WTC11 (cell line): Measurements from ENCODE around the gene ADAP1. TPM values are rescaled to one million over a fixed set of nuclear protein-coding genes. Genes with fewer than 3 reads are reported as not detected.

ENCODE experiments used
- ATAC-seq: fragments of 200-7000 bp; cut with Tn5 transposase; 2 replicates; pipeline ENCODE4 v1.10.0; 2021; ENCODE audit warnings: mild to moderate bottlenecking, moderate library complexity
- CTCF ChIA-PET: fragments of 300-600 bp; sonication (Branson Sonifier 250); formaldehyde crosslinking; loops from one replicate; lab custom pipeline; 2021; ENCODE audit warnings: antibody characterized with exemption; lab: Charles Lee
- POLR2A ChIA-PET: fragments of 350-600 bp; sonication (Branson Sonifier 250); formaldehyde crosslinking; loops from one replicate; lab custom pipeline; 2021; ENCODE audit warnings: antibody characterized with exemption; lab: Charles Lee
- DNase-seq: peaks from one replicate; pipeline ENCODE4 v3.0.0; 2021; ENCODE audit warnings: low spot score
- H3K27ac Mint-ChIP-seq: 2 replicates; pipeline ENCODE4 v1.8.0; 2021; ENCODE audit warnings: mixed read lengths
- H3K27me3 Mint-ChIP-seq: 2 replicates; pipeline ENCODE4 v1.8.0; 2021; ENCODE audit warnings: low read depth, mild to moderate bottlenecking, moderate library complexity, mixed read lengths
- H3K36me3 Mint-ChIP-seq: 2 replicates; pipeline ENCODE4 v1.8.0; 2021; ENCODE audit warnings: mixed read lengths
- H3K4me1 Mint-ChIP-seq: 2 replicates; pipeline ENCODE4 v1.8.0; 2022; ENCODE audit warnings: mixed read lengths
- H3K4me3 Mint-ChIP-seq: 2 replicates; pipeline ENCODE4 v1.8.0; 2021; ENCODE audit warnings: mild to moderate bottlenecking, moderate library complexity, mixed read lengths
- H3K9me3 Mint-ChIP-seq: 2 replicates; pipeline ENCODE4 v1.8.0; 2021; ENCODE audit warnings: mixed read lengths
- ATF2 ChIP-seq: sonication (generic); formaldehyde crosslinking; IDR thresholded peaks from 2 replicates; pipeline ENCODE4 v1.8.1; 2022; ENCODE audit warnings: low read depth, missing genetic modification reagents, borderline replicate concordance
- CREM ChIP-seq: sonication (generic); formaldehyde crosslinking; IDR thresholded peaks from 2 replicates; pipeline ENCODE4 v1.8.1; 2022; ENCODE audit warnings: mild to moderate bottlenecking, missing genetic modification reagents, moderate library complexity
- E2F1 ChIP-seq: sonication (generic); formaldehyde crosslinking; IDR thresholded peaks from 2 replicates; pipeline ENCODE4 v1.8.0; 2022; ENCODE audit warnings: mild to moderate bottlenecking, missing genetic modification reagents
- E2F5 ChIP-seq: sonication (generic); formaldehyde crosslinking; IDR thresholded peaks from 2 replicates; pipeline ENCODE4 v1.8.1; 2022; ENCODE audit warnings: mild to moderate bottlenecking, moderate library complexity, missing genetic modification reagents
- ESRRA ChIP-seq: sonication (generic); formaldehyde crosslinking; IDR thresholded peaks from 2 replicates; pipeline ENCODE4 v1.8.1; 2022; ENCODE audit warnings: mild to moderate bottlenecking, missing genetic modification reagents, borderline replicate concordance
- FOXP4 ChIP-seq: sonication (generic); formaldehyde crosslinking; IDR thresholded peaks from 2 replicates; pipeline ENCODE4 v1.8.0; 2022; ENCODE audit warnings: mild to moderate bottlenecking, missing genetic modification reagents
- IRF1 ChIP-seq: sonication (generic); formaldehyde crosslinking; IDR thresholded peaks from 2 replicates; pipeline ENCODE4 v1.8.0; 2023; ENCODE audit warnings: missing genetic modification reagents
- MYBL2 ChIP-seq: sonication (generic); formaldehyde crosslinking; IDR thresholded peaks from 2 replicates; pipeline ENCODE4 v1.8.1; 2023; ENCODE audit warnings: mild to moderate bottlenecking, moderate library complexity, missing genetic modification reagents
- PREB ChIP-seq: sonication (generic); formaldehyde crosslinking; IDR thresholded peaks from 2 replicates; pipeline ENCODE4 v1.8.1; 2022; ENCODE audit warnings: mild to moderate bottlenecking, missing genetic modification reagents, moderate library complexity, borderline replicate concordance
- PRRX2 ChIP-seq: fragments of 250-450 bp; sonication (Bioruptor Pico); IDR thresholded peaks from 2 replicates; pipeline ENCODE4 v1.8.0; 2021; ENCODE audit warnings: mild to moderate bottlenecking
- SMAD3 ChIP-seq: sonication (generic); formaldehyde crosslinking; IDR thresholded peaks from 2 replicates; pipeline ENCODE4 v1.8.0; 2022; ENCODE audit warnings: missing genetic modification reagents, mild to moderate bottlenecking, borderline replicate concordance
- SOX15 ChIP-seq: fragments of 250-450 bp; sonication (Bioruptor Pico); IDR thresholded peaks from 2 replicates; pipeline ENCODE4 v1.9.0; 2021; ENCODE audit warnings: mild to moderate bottlenecking
- SP1 ChIP-seq: sonication (generic); formaldehyde crosslinking; conservative IDR thresholded peaks from 2 replicates; pipeline ENCODE4 v1.8.1; 2022; ENCODE audit warnings: missing genetic modification reagents
- STAT6 ChIP-seq: sonication (generic); formaldehyde crosslinking; conservative IDR thresholded peaks from 2 replicates; pipeline ENCODE4 v1.8.1; 2023; ENCODE audit warnings: mild to moderate bottlenecking, low read depth, missing genetic modification reagents, moderate library complexity
- USF1 ChIP-seq: sonication (generic); formaldehyde crosslinking; IDR thresholded peaks from 2 replicates; pipeline ENCODE4 v1.8.0; 2022; ENCODE audit warnings: mild to moderate bottlenecking, missing genetic modification reagents
- ZBTB43 ChIP-seq: sonication (generic); formaldehyde crosslinking; IDR thresholded peaks from 2 replicates; pipeline ENCODE4 v1.8.1; 2023; ENCODE audit warnings: mild to moderate bottlenecking, missing genetic modification reagents
- ZNF138 ChIP-seq: sonication (generic); formaldehyde crosslinking; conservative IDR thresholded peaks from 2 replicates; pipeline ENCODE4 v1.8.1; 2022; ENCODE audit warnings: mild to moderate bottlenecking, moderate library complexity, missing genetic modification reagents
- ZNF396 ChIP-seq: fragments of 250-450 bp; sonication (Bioruptor Pico); IDR thresholded peaks from 2 replicates; pipeline ENCODE4 v1.8.0; 2021; ENCODE audit warnings: mild to moderate bottlenecking, moderate library complexity, borderline replicate concordance
- ZNF416 ChIP-seq: fragments of 250-450 bp; sonication (Bioruptor Pico); IDR thresholded peaks from 2 replicates; pipeline ENCODE4 v1.9.0; 2021; ENCODE audit warnings: mild to moderate bottlenecking, inconsistent platforms
- ZNF512 ChIP-seq: sonication (generic); formaldehyde crosslinking; IDR thresholded peaks from 2 replicates; pipeline ENCODE4 v1.8.1; 2022; ENCODE audit warnings: missing genetic modification reagents, borderline replicate concordance
- total RNA-seq: library from RNA; stranded (reverse); gene quantifications from 3 replicates; pipeline ENCODE4 v1.2.3, GENCODE V29; 2021

Gene ADAP1
- total RNA-seq, 1 experiment from 2014 or later = 4.3 TPM

- DNase-seq = peak; percentile 97
- peaks cover 37% of the 10 kb centered on the region for H3K36me3 Mint-ChIP-seq
- H3K4me3 Mint-ChIP-seq = peak within 1 kb of the TSS; percentile 83
- H3K4me1 Mint-ChIP-seq = peaks cover 15% of the 10 kb centered on the region
- H3K9me3 Mint-ChIP-seq = peaks cover 6% of the 10 kb centered on the region
- no peaks in the 10 kb centered on the region for H3K27me3 Mint-ChIP-seq
- POLR2A ChIA-PET = interaction anchor here (0.5 kb wide), 1 partner anchor 119 kb away, joined by 3 read pairs; no protein-coding TSS in a partner anchor
- ATAC-seq = peak; percentile 83
- CTCF ChIA-PET = interaction anchor here (1.0 kb wide), 2 partner anchors 40 to 82 kb away, joined by 3 read pairs; no protein-coding TSS in a partner anchor
- peak within 1 kb of the TSS; percentile 36; the same call in 1 of the 2 replicates for H3K27ac Mint-ChIP-seq
- TF ChIP-seq ZNF138 (CRISPR knock-in tag) = 0 out of 2 replicates have a peak, but pooled peaks have one; percentile 81
- TF ChIP-seq MYBL2 (CRISPR knock-in tag) = peak; percentile 95
- TF ChIP-seq ZNF416 (CRISPR knock-in tag) = peak; percentile 63; the same call in 1 of the 2 replicates
- TF ChIP-seq SMAD3 = peak; percentile 95
- peak; percentile 100 for TF ChIP-seq USF1 (CRISPR knock-in tag)
- TF ChIP-seq SP1 (CRISPR knock-in tag) = peak; percentile 100
- 0 out of 2 replicates have a peak, but pooled peaks have one; percentile 66 for TF ChIP-seq STAT6 (CRISPR knock-in tag)
- TF ChIP-seq PRRX2 (CRISPR knock-in tag) = peak; percentile 80; the same call in 1 of the 2 replicates
- TF ChIP-seq ESRRA = 0 out of 2 replicates have a peak, but pooled peaks have one; percentile 80
- TF ChIP-seq ZNF396 = no peak
- 0 out of 2 replicates have a peak, but pooled peaks have one; percentile 73 for TF ChIP-seq ZBTB43 (CRISPR knock-in tag)
- TF ChIP-seq E2F5 (CRISPR knock-in tag) = peak; percentile 99
- peak; percentile 97 for TF ChIP-seq FOXP4 (CRISPR knock-in tag)
- peak; percentile 86 for TF ChIP-seq CREM (CRISPR knock-in tag)
- TF ChIP-seq PREB = no peak
- TF ChIP-seq SOX15 (CRISPR knock-in tag) = no peak
- peak; percentile 88; the same call in 1 of the 2 replicates for TF ChIP-seq IRF1
- peak; percentile 57; the same call in 1 of the 2 replicates for TF ChIP-seq ATF2 (CRISPR knock-in tag)
- 0 out of 2 replicates have a peak, but pooled peaks have one; percentile 30 for TF ChIP-seq ZNF512
- peak; percentile 92 for TF ChIP-seq E2F1 (CRISPR knock-in tag)
Measured at GRCh38 chr7:876077-876971, 78.2 kb downstream of the ADAP1 start, which contains the start of gene GET4. Gene GET4 (plus strand): TSS chr7:876554. CDS start chr7:876646, 92 bp downstream.
